ENCODE measurements around the gene NAV3.

The NAV3 gene

GRCh38 chr12:78186670-78187069 is 356.0 kb downstream of the NAV3 start:
- in situ Hi-C loops (cut with HindIII; ENCODE audit: low sequenced_read_pairs): no loop called here
- no peak for DNase-seq (ENCODE audit: low read depth)
- H3K4me3 ChIP-seq (ENCODE audit: low read depth, low read length): no peak overlapping the region
- TF ChIP-seq CTCF (IDR thresholded peaks at IDR 0.05; ENCODE audit: low read depth, low read length, missing control alignments): no peak

- in situ Hi-C loops (cut with HindIII; ENCODE audit: low sequenced_read_pairs): no loop called here
- DNase-seq (ENCODE audit: low read depth): no peak
Observed at GRCh38 chr12:78187741-78188140, 357.0 kb downstream of the NAV3 start.

GRCh38 chr12:78189656-78190055 is 359.0 kb downstream of the NAV3 start:
- TF ChIP-seq CTCF (IDR thresholded peaks at IDR 0.05; ENCODE audit: low read depth, low read length, missing control alignments): no peak
- DNase-seq (ENCODE audit: low read depth): no peak
- H3K4me3 ChIP-seq (ENCODE audit: low read depth, low read length): no peak overlapping the region
- in situ Hi-C loops (cut with HindIII; ENCODE audit: low sequenced_read_pairs): no loop called here

More at GRCh38 chr12:78187741-78188140, 357.0 kb downstream of the NAV3 start:
- no peak for TF ChIP-seq CTCF (IDR thresholded peaks at IDR 0.05; ENCODE audit: low read depth, low read length, missing control alignments)
- H3K4me3 ChIP-seq (ENCODE audit: low read depth, low read length): no peak overlapping the region

- no peak overlapping the region for H3K4me3 ChIP-seq (ENCODE audit: low read depth, low read length)
- no peak for DNase-seq (ENCODE audit: low read depth)
- in situ Hi-C loops (cut with HindIII; ENCODE audit: low sequenced_read_pairs): no loop called here
- no peak for TF ChIP-seq CTCF (IDR thresholded peaks at IDR 0.05; ENCODE audit: low read depth, low read length, missing control alignments)
Observed at GRCh38 chr12:78191611-78192010, 360.9 kb downstream of the NAV3 start.

- no peak overlapping the region for H3K4me3 ChIP-seq (ENCODE audit: low read depth, low read length)
- in situ Hi-C loops (cut with HindIII; ENCODE audit: low sequenced_read_pairs): no loop called here
- TF ChIP-seq CTCF (IDR thresholded peaks at IDR 0.05; ENCODE audit: low read depth, low read length, missing control alignments): no peak
- no peak for DNase-seq (ENCODE audit: low read depth)
Observed at GRCh38 chr12:78192979-78193378, 362.3 kb downstream of the NAV3 start.

GRCh38 chr12:78194448-78194847 is 363.8 kb downstream of the NAV3 start:
- in situ Hi-C loops (cut with HindIII; ENCODE audit: low sequenced_read_pairs): no loop called here
- no peak overlapping the region for H3K4me3 ChIP-seq (ENCODE audit: low read depth, low read length)
- no peak for TF ChIP-seq CTCF (IDR thresholded peaks at IDR 0.05; ENCODE audit: low read depth, low read length, missing control alignments)
- peak; percentile 94 for DNase-seq (ENCODE audit: low read depth)

GRCh38 chr12:78198896-78199295 is 368.2 kb downstream of the NAV3 start:
- in situ Hi-C loops (cut with HindIII; ENCODE audit: low sequenced_read_pairs): no loop called here
- no peak for DNase-seq (ENCODE audit: low read depth)
- no peak for TF ChIP-seq CTCF (IDR thresholded peaks at IDR 0.05; ENCODE audit: low read depth, low read length, missing control alignments)
- H3K4me3 ChIP-seq (ENCODE audit: low read depth, low read length): no peak overlapping the region
